MM.1S (cell line): Measurements from ENCODE around the gene RPL7A.

Source experiments
- EZH2 ChIP-seq: fragments of 300-600 bp; sonication (generic); optimal IDR thresholded peaks from 2 replicates; pipeline ENCODE3; 2017; ENCODE audit warnings: low read depth, mild to moderate bottlenecking, antibody characterized with exemption, low read length, mixed read lengths
- EZH2phosphoT487 ChIP-seq: fragments of 300-600 bp; sonication (generic); IDR thresholded peaks from 2 replicates; pipeline ENCODE4 v1.6.1; 2018; ENCODE audit warnings: antibody characterized with exemption, low read length
- TF ChIP-seq, protein P1 (sequence below): fragments of 300-600 bp; sonication (generic); IDR thresholded peaks from 2 replicates; pipeline ENCODE4 v1.5.1; 2016; ENCODE audit warnings: antibody characterized with exemption, low read length, mixed read lengths

DNA sequence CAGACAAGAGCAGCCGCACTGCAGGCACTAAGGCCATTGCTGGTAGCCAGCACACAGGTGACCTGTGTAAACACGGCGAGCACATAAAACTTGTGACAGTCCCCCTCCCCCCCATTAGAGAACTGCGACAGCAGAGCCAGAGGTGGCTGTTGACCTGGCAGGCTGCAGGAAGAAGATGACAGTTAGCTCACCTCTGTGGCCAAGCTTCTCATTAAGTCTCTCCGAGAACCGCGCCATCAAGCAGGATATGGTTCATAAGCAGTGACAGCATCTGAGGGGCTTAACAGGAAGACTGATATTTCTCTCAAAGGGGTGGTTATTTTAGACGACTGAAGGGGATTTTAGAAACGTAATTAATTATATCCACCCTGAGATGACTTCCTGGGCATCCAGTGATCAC is 22.7 kb downstream of the RPL7A start:
- TF ChIP-seq, protein P1, sequence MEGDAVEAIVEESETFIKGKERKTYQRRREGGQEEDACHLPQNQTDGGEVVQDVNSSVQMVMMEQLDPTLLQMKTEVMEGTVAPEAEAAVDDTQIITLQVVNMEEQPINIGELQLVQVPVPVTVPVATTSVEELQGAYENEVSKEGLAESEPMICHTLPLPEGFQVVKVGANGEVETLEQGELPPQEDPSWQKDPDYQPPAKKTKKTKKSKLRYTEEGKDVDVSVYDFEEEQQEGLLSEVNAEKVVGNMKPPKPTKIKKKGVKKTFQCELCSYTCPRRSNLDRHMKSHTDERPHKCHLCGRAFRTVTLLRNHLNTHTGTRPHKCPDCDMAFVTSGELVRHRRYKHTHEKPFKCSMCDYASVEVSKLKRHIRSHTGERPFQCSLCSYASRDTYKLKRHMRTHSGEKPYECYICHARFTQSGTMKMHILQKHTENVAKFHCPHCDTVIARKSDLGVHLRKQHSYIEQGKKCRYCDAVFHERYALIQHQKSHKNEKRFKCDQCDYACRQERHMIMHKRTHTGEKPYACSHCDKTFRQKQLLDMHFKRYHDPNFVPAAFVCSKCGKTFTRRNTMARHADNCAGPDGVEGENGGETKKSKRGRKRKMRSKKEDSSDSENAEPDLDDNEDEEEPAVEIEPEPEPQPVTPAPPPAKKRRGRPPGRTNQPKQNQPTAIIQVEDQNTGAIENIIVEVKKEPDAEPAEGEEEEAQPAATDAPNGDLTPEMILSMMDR: no peak
- TF ChIP-seq EZH2 (no peak), EZH2phosphoT487 (no peak)
